GM12878 (cell line): Measurements from ENCODE around the gene PDGFD. TPM values are rescaled to one million over a fixed set of nuclear protein-coding genes. Genes with fewer than 3 reads are reported as not detected.

Experiments used
- ATAC-seq: fragments of 200-7000 bp; cut with Tn5 transposase; 3 replicates; pipeline ENCODE4 v1.9.1; 2020; ENCODE audit warnings: mild to moderate bottlenecking, moderate library complexity
- BruUV-seq: library from RNA; stranded (reverse); fragments of 400-500 nt; replicated peaks from 2 replicates; lab custom pipeline; 2021; lab: Mats Ljungman, UMichigan
- CTCF ChIA-PET: fragments of 300-600 bp; sonication (Branson Sonifier 250); formaldehyde crosslinking; extraction: SDS; loops from one replicate; lab custom pipeline; 2021; ENCODE audit warnings: inconsistent platforms; lab: Yijun Ruan, JAX
- POLR2A ChIA-PET: fragments of 350-600 bp; formaldehyde crosslinking; extraction: SDS; loops from one replicate; lab custom pipeline; 2021; ENCODE audit warnings: inconsistent platforms; lab: Charles Lee
- RAD21 ChIA-PET: fragments of 300-600 bp; sonication (Branson Sonifier 250); formaldehyde crosslinking; loops from one replicate; lab custom pipeline; 2023; ENCODE audit warnings: antibody characterized with exemption; ENCODE audit not compliant: unreplicated experiment; lab: Charles Lee
- SMC1A ChIA-PET: fragments of 300-600 bp; sonication (Branson Sonifier 250); formaldehyde crosslinking; loops from one replicate; lab custom pipeline; 2023; ENCODE audit not compliant: unreplicated experiment, uncharacterized antibody; lab: Charles Lee
- DNase-seq: peaks from one replicate; pipeline ENCODE4 v3.0.0-alpha.2; 2011; ENCODE audit warnings: low read depth, low spot score
- FAIRE-seq: peaks from 3 replicates; lab custom pipeline; 2011; peaks lifted over from hg19 to GRCh38; lab: Jason Lieb, UNC
- H2AFZ ChIP-seq: 2 replicates; pipeline ENCODE4 v1.6.0; 2011; ENCODE audit warnings: low read depth, low read length, control low read depth; ENCODE audit not compliant: control insufficient read depth
- H3K27ac ChIP-seq: 2 replicates; pipeline ENCODE4 v1.5.1; 2011; ENCODE audit warnings: control low read depth; ENCODE audit not compliant: control insufficient read depth, insufficient read depth
- H3K27me3 ChIP-seq, 2 experiments: replicated peaks in 1 of 2; 2 replicates each; pipeline versions ENCODE4 v1.6.0 to v1.6.1; 2011; ENCODE audit warnings: low read length in 1 of 2; ENCODE audit not compliant: control insufficient read depth in 2 of 2, insufficient read depth in 2 of 2
- H3K36me3 ChIP-seq, 2 experiments: 2 replicates each; pipeline ENCODE4 v1.5.1; 2011; ENCODE audit warnings: low read length in 1 of 2; ENCODE audit not compliant: control insufficient read depth in 2 of 2, insufficient read depth in 2 of 2
- H3K4me1 ChIP-seq: 2 replicates; pipeline ENCODE4 v1.6.1; 2011; ENCODE audit warnings: mild to moderate bottlenecking, low read length, moderate library complexity, mixed read lengths; ENCODE audit not compliant: control insufficient read depth, insufficient read depth
- H3K4me2 ChIP-seq: 2 replicates; pipeline ENCODE4 v1.6.0; 2011; ENCODE audit warnings: control low read depth; ENCODE audit not compliant: control insufficient read depth, insufficient read depth
- H3K4me3 ChIP-seq: fragments of 200-600 bp; sonication (generic); 2 replicates; pipeline ENCODE4 v1.5.1; 2016
- H3K79me2 ChIP-seq: 2 replicates; pipeline ENCODE4 v1.6.0; 2011; ENCODE audit warnings: low read length; ENCODE audit not compliant: control insufficient read depth, insufficient read depth
- H3K9ac ChIP-seq: 2 replicates; pipeline ENCODE4 v1.8.0; 2011; ENCODE audit warnings: low read length, control low read depth, mixed read lengths; ENCODE audit not compliant: control insufficient read depth, insufficient read depth
- H3K9me3 ChIP-seq: replicated peaks from 3 replicates; pipeline ENCODE4 v1.5.1; 2011; ENCODE audit warnings: mild to moderate bottlenecking, low read length; ENCODE audit not compliant: control insufficient read depth, insufficient read depth
- H4K20me1 ChIP-seq: 2 replicates; pipeline ENCODE4 v1.6.0; 2011; ENCODE audit not compliant: control insufficient read depth, insufficient read depth
- NBN ChIP-seq: fragments of 450-650 bp; IDR thresholded peaks from 2 replicates; pipeline ENCODE4 v1.6.1; 2016
- TBL1XR1 ChIP-seq: IDR thresholded peaks from 2 replicates; pipeline ENCODE4 v1.6.1; 2012; ENCODE audit warnings: low read depth, low read length, improper control_type of control experiment
- TCF7 ChIP-seq: IDR thresholded peaks from 2 replicates; pipeline ENCODE4 v1.6.1; 2014; ENCODE audit warnings: antibody characterized with exemption, borderline replicate concordance
- YY1 ChIP-seq: IDR thresholded peaks from 2 replicates; pipeline ENCODE4 v1.6.1; 2011; ENCODE audit warnings: low read depth, mild to moderate bottlenecking, low read length
- ZNF217 ChIP-seq: fragments of 450-650 bp; IDR thresholded peaks from 2 replicates; pipeline ENCODE4 v1.6.1; 2017; ENCODE audit warnings: antibody characterized with exemption, mild to moderate bottlenecking
- WGBS: methylation state at CpG from one replicate; pipeline ENCODE4 v1.1.6; 2016; ENCODE audit warnings: low lambda C conversion rate; ENCODE audit not compliant: insufficient replicate concordance, insufficient coverage; ENCODE audit errors: missing lambda C conversion rate; 5-methylcytosine and 5-hydroxymethylcytosine counted together
- in situ Hi-C: fragments of 300-500 bp; cut with MboI; formaldehyde crosslinking; loops from 9 replicates; pipeline ENCODE4 v1.14.3; 2018; ENCODE audit warnings: mixed read lengths
- intact Hi-C: fragments of 100-400 bp; cut with micrococcal nuclease; formaldehyde crosslinking; loops from one replicate; pipeline ENCODE4 v1.14.2; 2022; ENCODE audit not compliant: unreplicated experiment
- polyA plus RNA-seq, 11 experiments: library from polyadenylated mRNA; depleted of rRNA in 4 of 11; unstranded in 6 of 11; stranded (reverse) in 5 of 11; fragments of >200 nt; fragmentation: Nextera tagmentation in 4 of 11; fragmentation: Illumina TruSeq in 1 of 11; extraction: Ambion mirVana in 4 of 11; extraction: Trizol in 1 of 11; gene quantifications; 1 replicate in 1 of 11; 2 replicates in 10 of 11; pipeline versions ENCODE4 v1.2.1 to v1.2.3, GENCODE V29; 2011 to 2016; ENCODE audit warnings: inconsistent platforms in 2 of 11, missing spikeins in 2 of 11, low read depth in 1 of 11
- total RNA-seq, 4 experiments: library from RNA; depleted of rRNA in 3 of 4; stranded (reverse); fragments of >200 nt in 3 of 4; fragmentation: Illumina TruSeq in 1 of 4; extraction: Trizol in 1 of 4; gene quantifications; 2 replicates each; pipeline versions ENCODE4 v1.2.1 to v1.2.3, GENCODE V29; 2013 to 2021
- TF ChIP-seq, protein P1 (sequence below): fragments of 450-650 bp; IDR thresholded peaks from 2 replicates; pipeline ENCODE4 v1.6.1; 2016; ENCODE audit warnings: mild to moderate bottlenecking, moderate library complexity, borderline replicate concordance
- TF ChIP-seq, protein P2 (sequence below): IDR thresholded peaks from 2 replicates; pipeline ENCODE4 v1.6.1; 2012; ENCODE audit warnings: mild to moderate bottlenecking, low read depth, low read length
- TF ChIP-seq, protein P3 (sequence below), 3 experiments: IDR thresholded peaks in 2 of 3; conservative IDR thresholded peaks in 1 of 3; 2 replicates each; pipeline ENCODE4 v1.5.1; 2011; ENCODE audit warnings: low read depth in 3 of 3, low read length in 3 of 3, mild to moderate bottlenecking in 3 of 3, control low read depth in 2 of 3, moderate library complexity in 2 of 3, inconsistent platforms in 1 of 3, mixed read lengths in 1 of 3; ENCODE audit not compliant: control insufficient read depth in 2 of 3, insufficient read depth in 1 of 3; ENCODE audit errors: extremely low read depth in 1 of 3

Gene PDGFD
- total and polyA plus RNA-seq, 10 of the 15 experiments (the other 5 are each of a cell fraction or from before 2014, with no cell fraction given): 0.05 to 0.13 TPM; not detected in 8

DNA sequence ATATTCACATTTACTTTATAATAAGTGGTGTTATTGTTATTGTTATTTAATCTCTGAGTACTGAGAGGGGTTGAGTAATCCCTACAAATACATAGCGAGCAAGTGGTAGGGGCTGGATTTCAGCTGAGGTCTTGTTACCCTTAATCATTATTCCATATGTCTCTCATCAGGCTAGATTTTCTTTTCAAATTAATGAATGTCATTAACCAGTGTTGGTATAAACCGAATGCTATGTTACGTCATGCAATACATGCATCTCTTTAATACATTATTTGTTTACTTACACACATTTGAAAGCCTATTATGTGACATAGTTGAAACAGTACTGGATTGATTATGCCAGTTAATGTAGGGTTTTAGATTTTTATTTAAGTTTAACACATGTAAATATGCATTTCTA lies 18.9 kb downstream of the PDGFD start:
- in situ Hi-C loops (no loop called here), intact Hi-C loops (no loop called here)
- FAIRE-seq (no peak), ATAC-seq (no peak), DNase-seq (no peak)
- no peak overlapping the region for H3K27ac ChIP-seq
- ChIA-PET CTCF (no interaction called here), POLR2A (no interaction called here), RAD21 (no interaction called here), SMC1A (no interaction called here)
- H3K79me2 ChIP-seq: no peaks in the 10 kb centered on the region
- H3K27me3 ChIP-seq: no peaks in the 10 kb centered on the region
- H3K4me3 ChIP-seq: no peak overlapping the region
- H3K36me3 ChIP-seq: no peaks in the 10 kb centered on the region
- TF ChIP-seq, protein P1, sequence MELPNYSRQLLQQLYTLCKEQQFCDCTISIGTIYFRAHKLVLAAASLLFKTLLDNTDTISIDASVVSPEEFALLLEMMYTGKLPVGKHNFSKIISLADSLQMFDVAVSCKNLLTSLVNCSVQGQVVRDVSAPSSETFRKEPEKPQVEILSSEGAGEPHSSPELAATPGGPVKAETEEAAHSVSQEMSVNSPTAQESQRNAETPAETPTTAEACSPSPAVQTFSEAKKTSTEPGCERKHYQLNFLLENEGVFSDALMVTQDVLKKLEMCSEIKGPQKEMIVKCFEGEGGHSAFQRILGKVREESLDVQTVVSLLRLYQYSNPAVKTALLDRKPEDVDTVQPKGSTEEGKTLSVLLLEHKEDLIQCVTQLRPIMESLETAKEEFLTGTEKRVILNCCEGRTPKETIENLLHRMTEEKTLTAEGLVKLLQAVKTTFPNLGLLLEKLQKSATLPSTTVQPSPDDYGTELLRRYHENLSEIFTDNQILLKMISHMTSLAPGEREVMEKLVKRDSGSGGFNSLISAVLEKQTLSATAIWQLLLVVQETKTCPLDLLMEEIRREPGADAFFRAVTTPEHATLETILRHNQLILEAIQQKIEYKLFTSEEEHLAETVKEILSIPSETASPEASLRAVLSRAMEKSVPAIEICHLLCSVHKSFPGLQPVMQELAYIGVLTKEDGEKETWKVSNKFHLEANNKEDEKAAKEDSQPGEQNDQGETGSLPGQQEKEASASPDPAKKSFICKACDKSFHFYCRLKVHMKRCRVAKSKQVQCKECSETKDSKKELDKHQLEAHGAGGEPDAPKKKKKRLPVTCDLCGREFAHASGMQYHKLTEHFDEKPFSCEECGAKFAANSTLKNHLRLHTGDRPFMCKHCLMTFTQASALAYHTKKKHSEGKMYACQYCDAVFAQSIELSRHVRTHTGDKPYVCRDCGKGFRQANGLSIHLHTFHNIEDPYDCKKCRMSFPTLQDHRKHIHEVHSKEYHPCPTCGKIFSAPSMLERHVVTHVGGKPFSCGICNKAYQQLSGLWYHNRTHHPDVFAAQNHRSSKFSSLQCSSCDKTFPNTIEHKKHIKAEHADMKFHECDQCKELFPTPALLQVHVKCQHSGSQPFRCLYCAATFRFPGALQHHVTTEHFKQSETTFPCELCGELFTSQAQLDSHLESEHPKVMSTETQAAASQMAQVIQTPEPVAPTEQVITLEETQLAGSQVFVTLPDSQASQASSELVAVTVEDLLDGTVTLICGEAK: no peak
- TF ChIP-seq TCF7: no peak
- no peaks in the 10 kb centered on the region for H3K4me1 ChIP-seq
- no peaks in the 10 kb centered on the region for H3K9me3 ChIP-seq
- H2AFZ ChIP-seq: no peak overlapping the region
- no peak overlapping the region for H3K9ac ChIP-seq
- 53% methylated on average over 3 of the region's 3 CpGs for WGBS
- H4K20me1 ChIP-seq: no peaks in the 10 kb centered on the region
- no peak overlapping the region for H3K4me2 ChIP-seq
- BruUV-seq: no TSS peak

DNA sequence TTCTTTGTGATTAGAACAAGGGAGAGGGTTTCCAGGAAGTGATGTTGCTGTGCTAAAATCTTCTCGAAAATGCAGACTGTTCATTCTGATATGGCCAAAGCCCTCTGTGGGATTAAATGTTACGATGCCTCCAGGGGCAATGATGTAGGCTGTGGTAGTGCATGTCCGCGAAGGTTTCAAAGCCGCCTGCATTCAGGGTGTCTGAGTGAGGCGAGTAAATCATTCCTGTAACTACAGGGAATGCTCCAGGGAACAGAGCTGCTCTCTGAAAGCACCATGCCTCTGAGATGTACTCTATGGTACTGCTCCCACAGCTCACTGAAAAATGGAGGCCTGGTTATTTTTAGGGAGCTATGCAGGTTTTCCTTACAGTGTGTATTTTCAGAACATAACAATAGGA lies 21.2 kb downstream of the PDGFD start:
- in situ Hi-C loops (no loop called here), intact Hi-C loops (no loop called here)
- Histone ChIP-seq H2AFZ (no peak overlapping the region), H3K4me2 (no peak overlapping the region), H3K27ac (no peak overlapping the region), H3K4me3 (no peak overlapping the region), H3K4me1 (no peaks in the 10 kb centered on the region), H3K9ac (no peak overlapping the region), H4K20me1 (no peaks in the 10 kb centered on the region), H3K36me3 (no peaks in the 10 kb centered on the region), H3K9me3 (no peaks in the 10 kb centered on the region), H3K79me2 (no peaks in the 10 kb centered on the region), H3K27me3 (no peaks in the 10 kb centered on the region)
- FAIRE-seq (no peak), ATAC-seq (no peak), DNase-seq (no peak)
- WGBS: 47% methylated on average over 6 of the region's 6 CpGs
- RAD21 ChIA-PET: no interaction called here
- SMC1A ChIA-PET: no interaction called here
- BruUV-seq: no TSS peak
- CTCF ChIA-PET: no interaction called here
- POLR2A ChIA-PET: no interaction called here
- TF ChIP-seq, protein P2, sequence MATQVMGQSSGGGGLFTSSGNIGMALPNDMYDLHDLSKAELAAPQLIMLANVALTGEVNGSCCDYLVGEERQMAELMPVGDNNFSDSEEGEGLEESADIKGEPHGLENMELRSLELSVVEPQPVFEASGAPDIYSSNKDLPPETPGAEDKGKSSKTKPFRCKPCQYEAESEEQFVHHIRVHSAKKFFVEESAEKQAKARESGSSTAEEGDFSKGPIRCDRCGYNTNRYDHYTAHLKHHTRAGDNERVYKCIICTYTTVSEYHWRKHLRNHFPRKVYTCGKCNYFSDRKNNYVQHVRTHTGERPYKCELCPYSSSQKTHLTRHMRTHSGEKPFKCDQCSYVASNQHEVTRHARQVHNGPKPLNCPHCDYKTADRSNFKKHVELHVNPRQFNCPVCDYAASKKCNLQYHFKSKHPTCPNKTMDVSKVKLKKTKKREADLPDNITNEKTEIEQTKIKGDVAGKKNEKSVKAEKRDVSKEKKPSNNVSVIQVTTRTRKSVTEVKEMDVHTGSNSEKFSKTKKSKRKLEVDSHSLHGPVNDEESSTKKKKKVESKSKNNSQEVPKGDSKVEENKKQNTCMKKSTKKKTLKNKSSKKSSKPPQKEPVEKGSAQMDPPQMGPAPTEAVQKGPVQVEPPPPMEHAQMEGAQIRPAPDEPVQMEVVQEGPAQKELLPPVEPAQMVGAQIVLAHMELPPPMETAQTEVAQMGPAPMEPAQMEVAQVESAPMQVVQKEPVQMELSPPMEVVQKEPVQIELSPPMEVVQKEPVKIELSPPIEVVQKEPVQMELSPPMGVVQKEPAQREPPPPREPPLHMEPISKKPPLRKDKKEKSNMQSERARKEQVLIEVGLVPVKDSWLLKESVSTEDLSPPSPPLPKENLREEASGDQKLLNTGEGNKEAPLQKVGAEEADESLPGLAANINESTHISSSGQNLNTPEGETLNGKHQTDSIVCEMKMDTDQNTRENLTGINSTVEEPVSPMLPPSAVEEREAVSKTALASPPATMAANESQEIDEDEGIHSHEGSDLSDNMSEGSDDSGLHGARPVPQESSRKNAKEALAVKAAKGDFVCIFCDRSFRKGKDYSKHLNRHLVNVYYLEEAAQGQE: no peak
- TF ChIP-seq TBL1XR1: no peak
- TF ChIP-seq NBN: no peak
- no peak for TF ChIP-seq ZNF217
- TF ChIP-seq, protein P3, sequence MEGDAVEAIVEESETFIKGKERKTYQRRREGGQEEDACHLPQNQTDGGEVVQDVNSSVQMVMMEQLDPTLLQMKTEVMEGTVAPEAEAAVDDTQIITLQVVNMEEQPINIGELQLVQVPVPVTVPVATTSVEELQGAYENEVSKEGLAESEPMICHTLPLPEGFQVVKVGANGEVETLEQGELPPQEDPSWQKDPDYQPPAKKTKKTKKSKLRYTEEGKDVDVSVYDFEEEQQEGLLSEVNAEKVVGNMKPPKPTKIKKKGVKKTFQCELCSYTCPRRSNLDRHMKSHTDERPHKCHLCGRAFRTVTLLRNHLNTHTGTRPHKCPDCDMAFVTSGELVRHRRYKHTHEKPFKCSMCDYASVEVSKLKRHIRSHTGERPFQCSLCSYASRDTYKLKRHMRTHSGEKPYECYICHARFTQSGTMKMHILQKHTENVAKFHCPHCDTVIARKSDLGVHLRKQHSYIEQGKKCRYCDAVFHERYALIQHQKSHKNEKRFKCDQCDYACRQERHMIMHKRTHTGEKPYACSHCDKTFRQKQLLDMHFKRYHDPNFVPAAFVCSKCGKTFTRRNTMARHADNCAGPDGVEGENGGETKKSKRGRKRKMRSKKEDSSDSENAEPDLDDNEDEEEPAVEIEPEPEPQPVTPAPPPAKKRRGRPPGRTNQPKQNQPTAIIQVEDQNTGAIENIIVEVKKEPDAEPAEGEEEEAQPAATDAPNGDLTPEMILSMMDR (IDR thresholded peaks at IDR 0.05 in 2 of 3, conservative IDR thresholded peaks at IDR 0.05 in 1 of 3; ENCODE audit: control insufficient read depth in 2 of 3, extremely low read depth in 1 of 3, insufficient read depth in 1 of 3, low read depth in 3 of 3, low read length in 3 of 3): no peak
- TF ChIP-seq YY1: no peak
